Measurements from ENCODE around the gene SCN4A. TPM values are rescaled to one million over a fixed set of nuclear protein-coding genes. Genes with fewer than 3 reads are reported as not detected.

The SCN4A gene
- total RNA-seq, 1 experiment from 2014 or later: 0.03 TPM

- Histone ChIP-seq H3K36me3 (ENCODE audit: control insufficient read depth, insufficient read depth, low read length) (no peaks in the 10 kb centered on the region), H3K27ac (ENCODE audit: low read length) (no peak overlapping the region), H3K4me3 (ENCODE audit: low read depth in 2 of 2, low read length in 2 of 2) (no peak overlapping the region), H3K27me3 (ENCODE audit: control insufficient read depth, insufficient read depth, low read length) (no peaks in the 10 kb centered on the region), H3K9me3 (ENCODE audit: control insufficient read depth, insufficient read depth, low read depth, low read length) (no peaks in the 10 kb centered on the region), H3K4me1 (ENCODE audit: control insufficient read depth, insufficient read depth, low read length) (no peaks in the 10 kb centered on the region)
- intact Hi-C loops (cut with micrococcal nuclease; ENCODE audit: unreplicated experiment) (no loop called here), in situ Hi-C loops (cut with HindIII; ENCODE audit: low pct_unique_long_range_greater_than_20kb, low sequenced_read_pairs) (no loop called here)
- ATAC-seq (no peak), DNase-seq (ENCODE audit: low read depth, low spot score) (no peak)
- ChIA-PET CTCF (interaction anchor here (0.6 to 1.0 kb wide), 2 partner anchors 10 to 34 kb away, joined by 3 to 8 read pairs; no protein-coding TSS in a partner anchor), POLR2A (no interaction called here)
- no TSS peak for BruUV-seq (replicated peaks)
- TF ChIP-seq, protein P1, sequence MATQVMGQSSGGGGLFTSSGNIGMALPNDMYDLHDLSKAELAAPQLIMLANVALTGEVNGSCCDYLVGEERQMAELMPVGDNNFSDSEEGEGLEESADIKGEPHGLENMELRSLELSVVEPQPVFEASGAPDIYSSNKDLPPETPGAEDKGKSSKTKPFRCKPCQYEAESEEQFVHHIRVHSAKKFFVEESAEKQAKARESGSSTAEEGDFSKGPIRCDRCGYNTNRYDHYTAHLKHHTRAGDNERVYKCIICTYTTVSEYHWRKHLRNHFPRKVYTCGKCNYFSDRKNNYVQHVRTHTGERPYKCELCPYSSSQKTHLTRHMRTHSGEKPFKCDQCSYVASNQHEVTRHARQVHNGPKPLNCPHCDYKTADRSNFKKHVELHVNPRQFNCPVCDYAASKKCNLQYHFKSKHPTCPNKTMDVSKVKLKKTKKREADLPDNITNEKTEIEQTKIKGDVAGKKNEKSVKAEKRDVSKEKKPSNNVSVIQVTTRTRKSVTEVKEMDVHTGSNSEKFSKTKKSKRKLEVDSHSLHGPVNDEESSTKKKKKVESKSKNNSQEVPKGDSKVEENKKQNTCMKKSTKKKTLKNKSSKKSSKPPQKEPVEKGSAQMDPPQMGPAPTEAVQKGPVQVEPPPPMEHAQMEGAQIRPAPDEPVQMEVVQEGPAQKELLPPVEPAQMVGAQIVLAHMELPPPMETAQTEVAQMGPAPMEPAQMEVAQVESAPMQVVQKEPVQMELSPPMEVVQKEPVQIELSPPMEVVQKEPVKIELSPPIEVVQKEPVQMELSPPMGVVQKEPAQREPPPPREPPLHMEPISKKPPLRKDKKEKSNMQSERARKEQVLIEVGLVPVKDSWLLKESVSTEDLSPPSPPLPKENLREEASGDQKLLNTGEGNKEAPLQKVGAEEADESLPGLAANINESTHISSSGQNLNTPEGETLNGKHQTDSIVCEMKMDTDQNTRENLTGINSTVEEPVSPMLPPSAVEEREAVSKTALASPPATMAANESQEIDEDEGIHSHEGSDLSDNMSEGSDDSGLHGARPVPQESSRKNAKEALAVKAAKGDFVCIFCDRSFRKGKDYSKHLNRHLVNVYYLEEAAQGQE (IDR thresholded peaks at IDR 0.05; ENCODE audit: insufficient read depth in 1 of 2, low read depth in 2 of 2, low read length in 1 of 2): no peak
- TF ChIP-seq POLR2AphosphoS5 (IDR thresholded peaks at IDR 0.05; ENCODE audit: low read depth, low read length) (no peak), TCF7L2 (IDR thresholded peaks at IDR 0.05; ENCODE audit: low read depth, low read length) (no peak), SIN3A (IDR thresholded peaks at IDR 0.05; ENCODE audit: borderline replicate concordance, insufficient read depth, low read depth, low read length) (no peak)
- TF ChIP-seq, protein P2, sequence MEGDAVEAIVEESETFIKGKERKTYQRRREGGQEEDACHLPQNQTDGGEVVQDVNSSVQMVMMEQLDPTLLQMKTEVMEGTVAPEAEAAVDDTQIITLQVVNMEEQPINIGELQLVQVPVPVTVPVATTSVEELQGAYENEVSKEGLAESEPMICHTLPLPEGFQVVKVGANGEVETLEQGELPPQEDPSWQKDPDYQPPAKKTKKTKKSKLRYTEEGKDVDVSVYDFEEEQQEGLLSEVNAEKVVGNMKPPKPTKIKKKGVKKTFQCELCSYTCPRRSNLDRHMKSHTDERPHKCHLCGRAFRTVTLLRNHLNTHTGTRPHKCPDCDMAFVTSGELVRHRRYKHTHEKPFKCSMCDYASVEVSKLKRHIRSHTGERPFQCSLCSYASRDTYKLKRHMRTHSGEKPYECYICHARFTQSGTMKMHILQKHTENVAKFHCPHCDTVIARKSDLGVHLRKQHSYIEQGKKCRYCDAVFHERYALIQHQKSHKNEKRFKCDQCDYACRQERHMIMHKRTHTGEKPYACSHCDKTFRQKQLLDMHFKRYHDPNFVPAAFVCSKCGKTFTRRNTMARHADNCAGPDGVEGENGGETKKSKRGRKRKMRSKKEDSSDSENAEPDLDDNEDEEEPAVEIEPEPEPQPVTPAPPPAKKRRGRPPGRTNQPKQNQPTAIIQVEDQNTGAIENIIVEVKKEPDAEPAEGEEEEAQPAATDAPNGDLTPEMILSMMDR (IDR thresholded peaks at IDR 0.05): no peak
Measured at GRCh38 chr17:63956296-63956920, 16.3 kb downstream of the SCN4A start.

- Histone ChIP-seq H3K27me3 (ENCODE audit: control insufficient read depth, insufficient read depth, low read length) (no peaks in the 10 kb centered on the region), H3K36me3 (ENCODE audit: control insufficient read depth, insufficient read depth, low read length) (no peaks in the 10 kb centered on the region), H3K9me3 (ENCODE audit: control insufficient read depth, insufficient read depth, low read depth, low read length) (no peaks in the 10 kb centered on the region), H3K27ac (ENCODE audit: low read length) (no peak overlapping the region), H3K4me1 (ENCODE audit: control insufficient read depth, insufficient read depth, low read length) (no peaks in the 10 kb centered on the region), H3K4me3 (ENCODE audit: low read depth in 2 of 2, low read length in 2 of 2) (no peak overlapping the region)
- ATAC-seq (no peak), DNase-seq (ENCODE audit: low read depth, low spot score) (no peak)
- no TSS peak for BruUV-seq (replicated peaks)
- CTCF ChIA-PET: no interaction called here
- in situ Hi-C loops (cut with HindIII; ENCODE audit: low pct_unique_long_range_greater_than_20kb, low sequenced_read_pairs) (no loop called here), intact Hi-C loops (cut with micrococcal nuclease; ENCODE audit: unreplicated experiment) (no loop called here)
- no peak for TF ChIP-seq TCF7L2 (IDR thresholded peaks at IDR 0.05; ENCODE audit: low read depth, low read length)
- TF ChIP-seq POLR2AphosphoS5 (IDR thresholded peaks at IDR 0.05; ENCODE audit: low read depth, low read length): no peak
- TF ChIP-seq, protein P1 (IDR thresholded peaks at IDR 0.05; ENCODE audit: insufficient read depth in 1 of 2, low read depth in 2 of 2, low read length in 1 of 2): no peak
- TF ChIP-seq SIN3A (IDR thresholded peaks at IDR 0.05; ENCODE audit: borderline replicate concordance, insufficient read depth, low read depth, low read length): no peak
- TF ChIP-seq, protein P2 (IDR thresholded peaks at IDR 0.05): no peak
- POLR2A ChIA-PET: no interaction called here
Measured at GRCh38 chr17:63955791-63956190, 16.9 kb downstream of the SCN4A start.
